ENCODE results near the gene CPXM2. TPM values are rescaled to one million over a fixed set of nuclear protein-coding genes. Genes with fewer than 3 reads are reported as not detected.

The CPXM2 gene
- polyA plus RNA-seq, 3 donors = not detected

GRCh38 chr10:123841560-123841959 is 50.0 kb downstream of the CPXM2 start:
- Histone ChIP-seq H3K4me2 (replicated peaks; ENCODE audit: extremely low read depth, low read length, poor library complexity, severe bottlenecking) (no peak overlapping the region), H3K4me3 (replicated peaks in 1 of 3; ENCODE audit: low read depth in 2 of 3, low read length in 3 of 3) (no peak overlapping the region), H3K9ac (ENCODE audit: insufficient read depth, low read length, poor library complexity, severe bottlenecking) (no peak overlapping the region), H3K9me3 (replicated peaks in 1 of 2; ENCODE audit: control insufficient read depth in 1 of 2, insufficient read depth in 1 of 2, low read length in 2 of 2) (no peaks in the 10 kb centered on the region), H2AFZ (ENCODE audit: insufficient read depth, low read depth, low read length, poor library complexity, severe bottlenecking) (no peak overlapping the region), H4K20me1 (ENCODE audit: insufficient read depth, low read length) (no peaks in the 10 kb centered on the region), H3K27me3 (ENCODE audit: control insufficient read depth in 2 of 2, insufficient read depth in 2 of 2, low read length in 2 of 2) (peaks cover 0 to 2% of the 10 kb centered on the region in 2 donors), H3K27ac (ENCODE audit: low read depth in 1 of 2, low read length in 2 of 2) (no peak overlapping the region), H3K79me2 (ENCODE audit: insufficient read depth, low read length) (no peaks in the 10 kb centered on the region), H3K4me1 (ENCODE audit: control insufficient read depth in 1 of 2, insufficient read depth in 2 of 2, low read length in 2 of 2) (no peaks in the 10 kb centered on the region), H3K36me3 (replicated peaks in 1 of 2; ENCODE audit: control insufficient read depth in 1 of 2, insufficient read depth in 2 of 2, low read length in 2 of 2) (no peaks in the 10 kb centered on the region)
- Mint-ChIP-seq H3K4me1 (no peaks in the 10 kb centered on the region), H3K4me3 (no peak overlapping the region), H3K9me3 (peaks cover 0 to 5% (median 1%) of the 10 kb centered on the region in 7 donors), H3K36me3 (no peaks in the 10 kb centered on the region), H3K27ac (no peak overlapping the region), H3K27me3 (ENCODE audit: low read depth in 3 of 3) (peaks cover 7 to 10% (median 7%) of the 10 kb centered on the region in 3 donors)
- intact Hi-C loops (cut with micrococcal nuclease) = no loop called here
- TF ChIP-seq CTCF (IDR thresholded peaks at IDR 0.05) = no peak
- WGBS (ENCODE audit: insufficient coverage) = 83% methylated on average over 2 of the region's 2 CpGs
- no peak for DNase-seq

DNA sequence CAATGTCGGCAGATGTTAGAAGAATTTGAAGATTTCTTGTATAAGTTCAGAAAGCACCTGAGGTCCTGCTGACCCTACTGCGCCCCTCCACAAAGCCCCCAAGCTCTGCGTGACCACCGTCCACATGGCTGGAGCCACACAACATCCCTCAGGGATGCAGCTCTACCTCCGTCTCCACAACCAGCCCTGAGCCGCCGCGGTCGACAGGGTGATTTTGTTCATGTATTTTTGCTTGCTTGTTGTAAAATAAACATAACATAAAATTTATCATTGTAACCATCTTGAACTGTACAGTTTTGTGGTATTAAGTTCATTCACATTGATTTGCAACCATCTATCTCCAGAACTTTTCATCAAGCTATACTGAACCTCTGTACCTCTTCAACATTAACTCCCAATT is 50.5 kb downstream of the CPXM2 start:
- no peaks in the 10 kb centered on the region for H3K36me3 ChIP-seq (replicated peaks in 1 of 2; ENCODE audit: control insufficient read depth in 1 of 2, insufficient read depth in 2 of 2, low read length in 2 of 2)
- H3K27ac Mint-ChIP-seq = no peak overlapping the region

More for the DNA sequence above, 50.5 kb downstream of the CPXM2 start:
- Histone ChIP-seq H3K9me3 (replicated peaks in 1 of 2; ENCODE audit: control insufficient read depth in 1 of 2, insufficient read depth in 1 of 2, low read length in 2 of 2) (no peaks in the 10 kb centered on the region), H3K4me2 (replicated peaks; ENCODE audit: extremely low read depth, low read length, poor library complexity, severe bottlenecking) (no peak overlapping the region), H3K4me3 (replicated peaks in 1 of 3; ENCODE audit: low read depth in 2 of 3, low read length in 3 of 3) (no peak overlapping the region), H4K20me1 (ENCODE audit: insufficient read depth, low read length) (no peaks in the 10 kb centered on the region), H3K4me1 (ENCODE audit: control insufficient read depth in 1 of 2, insufficient read depth in 2 of 2, low read length in 2 of 2) (no peaks in the 10 kb centered on the region), H3K27ac (ENCODE audit: low read depth in 1 of 2, low read length in 2 of 2) (no peak overlapping the region), H3K27me3 (ENCODE audit: control insufficient read depth in 2 of 2, insufficient read depth in 2 of 2, low read length in 2 of 2) (no peaks in the 10 kb centered on the region), H2AFZ (ENCODE audit: insufficient read depth, low read depth, low read length, poor library complexity, severe bottlenecking) (no peak overlapping the region), H3K79me2 (ENCODE audit: insufficient read depth, low read length) (no peaks in the 10 kb centered on the region), H3K9ac (ENCODE audit: insufficient read depth, low read length, poor library complexity, severe bottlenecking) (no peak overlapping the region)
- 73% methylated on average over 3 of the region's 9 CpGs for WGBS (ENCODE audit: insufficient coverage)
- no peaks in the 10 kb centered on the region for H3K36me3 Mint-ChIP-seq
- peaks cover 0 to 5% (median 1%) of the 10 kb centered on the region in 7 donors for H3K9me3 Mint-ChIP-seq
- DNase-seq = no peak
- intact Hi-C loops (cut with micrococcal nuclease) = no loop called here
- peaks cover 6 to 13% (median 7%) of the 10 kb centered on the region in 3 donors for H3K27me3 Mint-ChIP-seq (ENCODE audit: low read depth in 3 of 3)
- H3K4me1 Mint-ChIP-seq = no peaks in the 10 kb centered on the region
- no peak overlapping the region for H3K4me3 Mint-ChIP-seq
- TF ChIP-seq CTCF (IDR thresholded peaks at IDR 0.05) = no peak
